B cell (primary cell): ENCODE measurements around the gene DOCK4. TPM values are rescaled to one million over a fixed set of nuclear protein-coding genes. Genes with fewer than 3 reads are reported as not detected.

Experiments used
- ATAC-seq: fragments of 200-7000 bp; cut with Tn5 transposase; one replicate; pipeline ENCODE4 v1.10.0; 2021; ENCODE audit warnings: low read depth, mild to moderate bottlenecking, moderate number of reproducible peaks, moderate library complexity
- CTCF ChIA-PET: fragments of 350-600 bp; sonication (Branson Sonifier 250); formaldehyde crosslinking; loops from one replicate; lab custom pipeline; 2021; ENCODE audit warnings: antibody characterized with exemption, inconsistent platforms; lab: Charles Lee
- POLR2A ChIA-PET: fragments of 350-600 bp; sonication (Branson Sonifier 250); formaldehyde crosslinking; loops from one replicate; lab custom pipeline; 2021; ENCODE audit warnings: antibody characterized with exemption; lab: Charles Lee
- DNase-seq: peaks from one replicate; pipeline ENCODE4 v3.0.0; 2013
- H2AFZ ChIP-seq: 2 replicates; pipeline ENCODE4 v1.6.1; 2012; ENCODE audit warnings: mild to moderate bottlenecking, low read depth, low read length; ENCODE audit not compliant: insufficient read depth, poor library complexity, severe bottlenecking
- H3K27ac ChIP-seq, 2 donors: 1 replicate in 1 of 2; 2 replicates in 1 of 2; pipeline ENCODE4 v1.5.1; 2012 to 2013; ENCODE audit warnings: low read length in 2 of 2, mild to moderate bottlenecking in 2 of 2, moderate library complexity in 1 of 2
- H3K27me3 ChIP-seq, 4 experiments: fragments of 200-600 bp in 1 of 4; sonication (generic) in 1 of 4; replicated peaks in 1 of 4; 1 replicate in 2 of 4; 2 replicates in 2 of 4; pipeline versions ENCODE4 v1.6.1 to v1.7.0; 2013 to 2016; ENCODE audit warnings: low read length in 3 of 4, mild to moderate bottlenecking in 2 of 4, mixed read lengths in 1 of 4, moderate library complexity in 1 of 4; ENCODE audit not compliant: insufficient read depth in 4 of 4, control insufficient read depth in 3 of 4; ENCODE audit errors: control extremely low read depth in 1 of 4
- H3K36me3 ChIP-seq, 2 experiments: replicated peaks in 1 of 2; 1 replicate in 1 of 2; 2 replicates in 1 of 2; pipeline versions ENCODE4 v1.6.1 to v1.7.1; 2013; ENCODE audit warnings: low read length in 1 of 2; ENCODE audit not compliant: insufficient read depth in 2 of 2, control insufficient read depth in 1 of 2; ENCODE audit errors: control extremely low read depth in 1 of 2, extremely low read depth in 1 of 2
- H3K4me1 ChIP-seq, 2 donors: fragments of 200-600 bp in 1 of 2; sonication (generic) in 1 of 2; 1 replicate in 1 of 2; 2 replicates in 1 of 2; pipeline versions ENCODE4 v1.5.1 to v1.6.1; 2013 to 2017; ENCODE audit warnings: low read length in 2 of 2; ENCODE audit not compliant: control insufficient read depth in 2 of 2, insufficient read depth in 2 of 2
- H3K4me2 ChIP-seq: replicated peaks from 2 replicates; pipeline ENCODE3; 2012; ENCODE audit warnings: mild to moderate bottlenecking, low read depth, low read length; ENCODE audit not compliant: poor library complexity, severe bottlenecking
- H3K4me3 ChIP-seq, 5 experiments: fragments of 200-600 bp in 1 of 5; sonication (generic) in 1 of 5; 1 replicate in 3 of 5; 2 replicates in 2 of 5; pipeline versions ENCODE4 v1.5.1 to v1.7.0; 2011 to 2016; ENCODE audit warnings: low read length in 4 of 5, mild to moderate bottlenecking in 4 of 5, low read depth in 2 of 5, control low read depth in 1 of 5, moderate library complexity in 1 of 5; ENCODE audit not compliant: insufficient read depth in 1 of 5; ENCODE audit errors: control extremely low read depth in 1 of 5, extremely low read depth in 1 of 5
- H3K79me2 ChIP-seq: fragments of 200-600 bp; sonication (generic); one replicate; pipeline ENCODE4 v1.6.0; 2016; ENCODE audit warnings: low read length; ENCODE audit not compliant: control insufficient read depth, insufficient read depth
- H3K9ac ChIP-seq: fragments of 200-600 bp; sonication (generic); 2 replicates; pipeline ENCODE4 v1.6.1; 2017; ENCODE audit warnings: mild to moderate bottlenecking, low read length, moderate library complexity
- H3K9me3 ChIP-seq, 3 donors: one replicate each; pipeline versions ENCODE4 v1.6.1 to v1.7.1; 2013; ENCODE audit warnings: low read length in 2 of 3; ENCODE audit not compliant: control insufficient read depth in 2 of 3, insufficient read depth in 1 of 3; ENCODE audit errors: control extremely low read depth in 1 of 3
- H4K20me1 ChIP-seq: 2 replicates; pipeline ENCODE4 v1.6.0; 2012; ENCODE audit warnings: mild to moderate bottlenecking, low read length; ENCODE audit not compliant: insufficient read depth, control insufficient read depth, poor library complexity, severe bottlenecking
- H3K27ac Mint-ChIP-seq: one replicate; pipeline ENCODE4 v1.8.0; 2021; ENCODE audit warnings: mixed read lengths
- H3K27me3 Mint-ChIP-seq: one replicate; pipeline ENCODE4 v1.8.0; 2021; ENCODE audit warnings: mixed read lengths
- H3K4me1 Mint-ChIP-seq: one replicate; pipeline ENCODE4 v1.8.0; 2021; ENCODE audit warnings: mixed read lengths
- H3K4me3 Mint-ChIP-seq: one replicate; pipeline ENCODE4 v1.8.0; 2021; ENCODE audit warnings: mixed read lengths
- H3K9me3 Mint-ChIP-seq: one replicate; pipeline ENCODE4 v1.8.0; 2022; ENCODE audit warnings: mixed read lengths; ENCODE audit not compliant: insufficient read depth
- EZH2 ChIP-seq: IDR thresholded peaks from 2 replicates; pipeline ENCODE4 v1.6.1; 2012; ENCODE audit warnings: borderline replicate concordance, low read depth, mild to moderate bottlenecking, moderate library complexity, low read length; ENCODE audit not compliant: insufficient read depth, poor library complexity, severe bottlenecking
- WGBS: methylation state at CpG from one replicate; pipeline ENCODE4 v1.1.5; 2013; ENCODE audit warnings: missing lambda C conversion rate; ENCODE audit not compliant: insufficient coverage; 5-methylcytosine and 5-hydroxymethylcytosine counted together
- intact Hi-C: fragments of 100-400 bp; cut with micrococcal nuclease; formaldehyde crosslinking; loops from one replicate; pipeline ENCODE4 v1.10.0; 2022
- polyA plus RNA-seq: library from polyadenylated mRNA; depleted of rRNA; stranded (reverse); fragments of >200 nt; gene quantifications from 2 replicates; pipeline ENCODE4 v1.2.3, GENCODE V29; 2012
- total RNA-seq, 2 donors: library from RNA; stranded (reverse); fragments of 120-200 nt in 1 of 2; gene quantifications; 1 replicate in 1 of 2; 2 replicates in 1 of 2; pipeline versions ENCODE4 v1.2.3 to v1.2.4, GENCODE V29; 2013 to 2022
- TF ChIP-seq, protein P1 (sequence below): fragments of 200-600 bp; IDR thresholded peaks from one replicate; pipeline ENCODE4 v1.8.0; 2022; ENCODE audit warnings: antibody characterized with exemption, mild to moderate bottlenecking

The DOCK4 gene
- total and polyA plus RNA-seq, 2 donors (not counting 1 experiment from before 2014, with no cell fraction given), result 0.03 to 4.1 TPM

DNA sequence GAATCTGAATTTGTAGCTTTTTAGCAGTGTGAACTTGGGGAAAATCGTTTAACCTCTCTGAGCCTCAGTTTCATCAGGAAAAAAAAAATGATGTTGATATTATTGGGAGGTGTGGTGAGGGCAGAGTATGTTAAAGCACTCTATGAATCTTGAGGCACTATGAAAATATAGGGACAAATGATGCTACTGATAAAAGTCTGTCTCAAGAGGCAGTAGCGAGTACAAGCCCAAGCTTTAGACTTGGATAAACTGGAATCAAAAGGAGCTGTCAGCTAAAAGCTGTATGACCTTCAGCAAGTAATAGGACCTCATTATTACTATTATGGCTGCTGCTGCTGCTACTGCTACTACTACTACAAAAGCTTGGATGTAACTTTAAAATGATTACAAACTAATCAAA is 8.7 kb upstream of the DOCK4 start:
- Mint-ChIP-seq H3K27me3 (no peaks in the 10 kb centered on the region), H3K27ac (no peak overlapping the region), H3K4me3 (no peak overlapping the region), H3K9me3 (no peaks in the 10 kb centered on the region), H3K4me1 (peaks cover 11% of the 10 kb centered on the region)
- no peaks in the 10 kb centered on the region for H3K36me3 ChIP-seq
- H3K27ac ChIP-seq, result no peak overlapping the region
- no peak overlapping the region for H2AFZ ChIP-seq
- ChIA-PET CTCF (interaction anchor here (1.0 to 1.3 kb wide), 2 partner anchors 13 to 22 kb away, joined by 3 read pairs; no protein-coding TSS in a partner anchor), POLR2A (no interaction called here)
- no peak overlapping the region for H3K9ac ChIP-seq
- no peak overlapping the region for H3K4me2 ChIP-seq
- H3K4me1 ChIP-seq, result no peaks in the 10 kb centered on the region
- no peak overlapping the region for H3K4me3 ChIP-seq
- intact Hi-C loops, result no loop called here
- ATAC-seq (no peak), DNase-seq (no peak)
- peaks cover 19% of the 10 kb centered on the region for H4K20me1 ChIP-seq
- WGBS, result 100% methylated on average over 1 of the region's 2 CpGs
- no peak for TF ChIP-seq EZH2
- H3K27me3 ChIP-seq, result no peaks in the 10 kb centered on the region
- no peaks in the 10 kb centered on the region for H3K9me3 ChIP-seq
- peaks cover 86% of the 10 kb centered on the region for H3K79me2 ChIP-seq

DNA sequence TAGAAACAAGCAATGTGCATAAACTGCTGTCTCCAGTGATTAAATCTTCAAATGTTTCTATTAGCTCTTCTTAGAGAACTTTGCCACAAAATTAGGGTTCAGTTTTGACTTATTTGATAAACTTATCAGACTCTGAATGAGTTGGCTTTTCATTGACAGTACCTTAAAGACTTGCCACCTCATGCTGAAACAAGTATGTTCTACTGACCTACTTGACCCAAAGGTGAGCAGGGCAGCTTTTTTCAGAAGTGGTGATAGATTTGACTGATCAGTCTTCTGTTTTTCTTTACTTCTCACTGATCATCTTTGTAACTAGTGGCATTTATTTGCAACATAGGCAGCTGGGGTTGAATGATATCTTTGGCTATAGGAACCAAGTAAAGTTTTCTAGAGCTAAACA is 8.1 kb upstream of the DOCK4 start:
- H3K79me2 ChIP-seq, result peaks cover 86% of the 10 kb centered on the region
- no peaks in the 10 kb centered on the region for H3K4me1 ChIP-seq
- no peak overlapping the region for H3K9ac ChIP-seq
- no peaks in the 10 kb centered on the region for H3K27me3 ChIP-seq
- H3K4me3 Mint-ChIP-seq, result no peak overlapping the region
- H3K4me2 ChIP-seq, result no peak overlapping the region
- no peak overlapping the region for H3K27ac ChIP-seq
- no peaks in the 10 kb centered on the region for H3K27me3 Mint-ChIP-seq
- H3K27ac Mint-ChIP-seq, result no peak overlapping the region
- H3K9me3 Mint-ChIP-seq, result no peaks in the 10 kb centered on the region
- CTCF ChIA-PET, result interaction anchor here (1.3 kb wide), 1 partner anchor 13 kb away, joined by 3 read pairs; no protein-coding TSS in a partner anchor
- ATAC-seq (no peak), DNase-seq (no peak)
- no peak overlapping the region for H2AFZ ChIP-seq
- H3K4me3 ChIP-seq, result no peak overlapping the region
- TF ChIP-seq EZH2, result no peak
- TF ChIP-seq, protein P1, sequence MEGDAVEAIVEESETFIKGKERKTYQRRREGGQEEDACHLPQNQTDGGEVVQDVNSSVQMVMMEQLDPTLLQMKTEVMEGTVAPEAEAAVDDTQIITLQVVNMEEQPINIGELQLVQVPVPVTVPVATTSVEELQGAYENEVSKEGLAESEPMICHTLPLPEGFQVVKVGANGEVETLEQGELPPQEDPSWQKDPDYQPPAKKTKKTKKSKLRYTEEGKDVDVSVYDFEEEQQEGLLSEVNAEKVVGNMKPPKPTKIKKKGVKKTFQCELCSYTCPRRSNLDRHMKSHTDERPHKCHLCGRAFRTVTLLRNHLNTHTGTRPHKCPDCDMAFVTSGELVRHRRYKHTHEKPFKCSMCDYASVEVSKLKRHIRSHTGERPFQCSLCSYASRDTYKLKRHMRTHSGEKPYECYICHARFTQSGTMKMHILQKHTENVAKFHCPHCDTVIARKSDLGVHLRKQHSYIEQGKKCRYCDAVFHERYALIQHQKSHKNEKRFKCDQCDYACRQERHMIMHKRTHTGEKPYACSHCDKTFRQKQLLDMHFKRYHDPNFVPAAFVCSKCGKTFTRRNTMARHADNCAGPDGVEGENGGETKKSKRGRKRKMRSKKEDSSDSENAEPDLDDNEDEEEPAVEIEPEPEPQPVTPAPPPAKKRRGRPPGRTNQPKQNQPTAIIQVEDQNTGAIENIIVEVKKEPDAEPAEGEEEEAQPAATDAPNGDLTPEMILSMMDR, result no peak
- no peaks in the 10 kb centered on the region for H3K36me3 ChIP-seq
- POLR2A ChIA-PET, result no interaction called here
- H3K4me1 Mint-ChIP-seq, result peaks cover 13% of the 10 kb centered on the region
- H3K9me3 ChIP-seq, result no peaks in the 10 kb centered on the region
- H4K20me1 ChIP-seq, result peaks cover 19% of the 10 kb centered on the region
- intact Hi-C loops, result no loop called here
